Endothelial cell of umbilical vein (primary cell): Measurements from ENCODE around the gene SRBD1. TPM values are rescaled to one million over a fixed set of nuclear protein-coding genes. Genes with fewer than 3 reads are reported as not detected.

ENCODE experiments used
- BruUV-seq: library from RNA; stranded (reverse); fragments of 400-500 nt; replicated peaks from 2 replicates; lab custom pipeline; 2021; lab: Mats Ljungman, UMichigan
- CTCF ChIA-PET: fragments of 300-600, 350-600 bp; sonication (Branson Sonifier 250); formaldehyde crosslinking; loops from one replicate; lab custom pipeline; 2021; ENCODE audit warnings: antibody characterized with exemption, inconsistent platforms; lab: Charles Lee
- POLR2A ChIA-PET: fragments of 300-600, 350-600 bp; sonication (Branson Sonifier 250); formaldehyde crosslinking; loops from one replicate; lab custom pipeline; 2021; ENCODE audit warnings: antibody characterized with exemption, inconsistent platforms; lab: Charles Lee
- DNase-seq: peaks from one replicate; pipeline ENCODE4 v3.0.0-alpha.2; 2011; ENCODE audit warnings: low read depth, low spot score
- FAIRE-seq: peaks from 2 replicates; lab custom pipeline; 2011; peaks lifted over from hg19 to GRCh38; lab: Jason Lieb, UNC
- H2AFZ ChIP-seq: 2 replicates; pipeline ENCODE4 v1.6.0; 2012; ENCODE audit warnings: low read depth, low read length, control low read depth, inconsistent platforms
- H3K27ac ChIP-seq: 2 replicates; pipeline ENCODE4 v1.5.1; 2011; ENCODE audit warnings: low read depth, mild to moderate bottlenecking, control low read depth, low read length, moderate library complexity; ENCODE audit not compliant: insufficient read depth
- H3K27me3 ChIP-seq, 2 experiments: 2 replicates each; pipeline versions ENCODE4 v1.6.0 to v1.6.1; 2011; ENCODE audit warnings: low read length in 2 of 2, mixed read lengths in 1 of 2; ENCODE audit not compliant: control insufficient read depth in 2 of 2, insufficient read depth in 2 of 2
- H3K36me3 ChIP-seq, 2 experiments: 2 replicates in 1 of 2; 3 replicates in 1 of 2; pipeline ENCODE4 v1.5.1; 2011; ENCODE audit warnings: low read length in 2 of 2, mild to moderate bottlenecking in 1 of 2, moderate library complexity in 1 of 2; ENCODE audit not compliant: control insufficient read depth in 2 of 2, insufficient read depth in 2 of 2; ENCODE audit errors: extremely low read depth in 1 of 2
- H3K4me1 ChIP-seq: 3 replicates; pipeline ENCODE4 v1.5.1; 2011; ENCODE audit warnings: mild to moderate bottlenecking, low read length; ENCODE audit not compliant: control insufficient read depth, insufficient read depth; ENCODE audit errors: extremely low read depth
- H3K4me2 ChIP-seq: 2 replicates; pipeline ENCODE4 v1.6.1; 2011; ENCODE audit warnings: low read length, control low read depth, mixed read lengths; ENCODE audit not compliant: insufficient read depth
- H3K4me3 ChIP-seq, 3 experiments: fragments of 200-600 bp in 1 of 3; sonication (generic), shearing (Covaris generic) in 1 of 3; replicated peaks in 1 of 3; 2 replicates each; pipeline ENCODE4 v1.5.1; 2011 to 2016; ENCODE audit warnings: control low read depth in 3 of 3, low read length in 3 of 3, mild to moderate bottlenecking in 2 of 3, inconsistent platforms in 1 of 3, low read depth in 1 of 3, moderate library complexity in 1 of 3; ENCODE audit not compliant: insufficient read depth in 1 of 3
- H3K79me2 ChIP-seq: 2 replicates; pipeline ENCODE4 v1.6.0; 2012; ENCODE audit warnings: low read length, inconsistent platforms; ENCODE audit not compliant: control insufficient read depth, insufficient read depth
- H3K9ac ChIP-seq: replicated peaks from 2 replicates; pipeline ENCODE3; 2011; ENCODE audit warnings: low read length, control low read depth; ENCODE audit not compliant: insufficient read depth; ENCODE audit errors: extremely low read depth
- H3K9me1 ChIP-seq: replicated peaks from 3 replicates; pipeline ENCODE4 v1.6.0; 2011; ENCODE audit warnings: mild to moderate bottlenecking, low read length; ENCODE audit not compliant: control insufficient read depth, insufficient read depth; ENCODE audit errors: extremely low read depth
- H3K9me3 ChIP-seq: replicated peaks from 2 replicates; pipeline ENCODE4 v1.5.1; 2012; ENCODE audit warnings: low read length, inconsistent platforms; ENCODE audit not compliant: control insufficient read depth, insufficient read depth
- H4K20me1 ChIP-seq: replicated peaks from 2 replicates; pipeline ENCODE3; 2011; ENCODE audit warnings: mild to moderate bottlenecking, low read length; ENCODE audit not compliant: control insufficient read depth, insufficient read depth; ENCODE audit errors: extremely low read depth
- EZH2 ChIP-seq: IDR thresholded peaks from 2 replicates; pipeline ENCODE4 v1.6.1; 2012; ENCODE audit warnings: borderline replicate concordance, low read depth, mild to moderate bottlenecking, moderate library complexity, low read length, inconsistent platforms; ENCODE audit not compliant: severe bottlenecking
- FOS ChIP-seq: IDR thresholded peaks from 2 replicates; pipeline ENCODE4 v1.6.1; 2011; ENCODE audit warnings: mild to moderate bottlenecking, low read length, moderate library complexity, borderline replicate concordance; ENCODE audit not compliant: insufficient read depth
- GATA2 ChIP-seq: IDR thresholded peaks from 2 replicates; pipeline ENCODE4 v1.7.0; 2011; ENCODE audit warnings: low read depth, mild to moderate bottlenecking, moderate library complexity, mixed read lengths, low read length; ENCODE audit not compliant: insufficient read length, insufficient read depth
- JUN ChIP-seq: IDR thresholded peaks from 2 replicates; pipeline ENCODE4 v1.6.1; 2011; ENCODE audit warnings: borderline replicate concordance, low read depth; ENCODE audit not compliant: insufficient read length, insufficient read depth
- MYC ChIP-seq: IDR thresholded peaks from one replicate; pipeline ENCODE4 v1.6.1; 2011; ENCODE audit warnings: mild to moderate bottlenecking, low read depth, low read length
- POLR2A ChIP-seq: IDR thresholded peaks from 2 replicates; pipeline ENCODE4 v1.6.1; 2012; ENCODE audit warnings: low read depth, mild to moderate bottlenecking, control low read depth, low read length
- POLR2AphosphoS5 ChIP-seq: IDR thresholded peaks from 2 replicates; pipeline ENCODE4 v1.6.1; 2012; ENCODE audit warnings: low read depth, mild to moderate bottlenecking, control low read depth, low read length, moderate library complexity; ENCODE audit not compliant: insufficient read depth
- dilution Hi-C: fragments of 300-500 bp; cut with MboI; formaldehyde crosslinking; loops from one replicate; pipeline ENCODE4 v1.15.0; 2019; ENCODE audit warnings: low sequenced_read_pairs; ENCODE audit not compliant: extremely low pct_ligation_motif_present
- intact Hi-C: fragments of 100-400 bp; cut with micrococcal nuclease; formaldehyde crosslinking; loops from one replicate; pipeline ENCODE4 v1.10.0; 2022
- polyA plus RNA-seq, 4 experiments: library from polyadenylated mRNA; depleted of rRNA in 3 of 4; stranded (reverse) in 3 of 4; unstranded in 1 of 4; fragments of >200 nt; gene quantifications; 2 replicates each; pipeline versions ENCODE4 v1.2.1 to v1.2.3, GENCODE V29; 2011 to 2012; ENCODE audit warnings: missing spikeins in 1 of 4
- total RNA-seq: library from RNA; stranded (reverse); gene quantifications from 2 replicates; pipeline ENCODE4 v1.2.3, GENCODE V29; 2021
- TF ChIP-seq, protein P1 (sequence below), 2 donors: IDR thresholded peaks; 1 replicate in 1 of 2; 2 replicates in 1 of 2; pipeline ENCODE4 v1.5.1; 2011; ENCODE audit warnings: low read length in 2 of 2, mild to moderate bottlenecking in 2 of 2, moderate library complexity in 2 of 2, control low read depth in 1 of 2, inconsistent platforms in 1 of 2, low read depth in 1 of 2; ENCODE audit not compliant: insufficient read depth in 1 of 2; ENCODE audit errors: extremely low read depth in 1 of 2
- TF ChIP-seq, protein P2 (sequence below): IDR thresholded peaks from 2 replicates; pipeline ENCODE4 v1.6.1; 2011; ENCODE audit not compliant: insufficient read depth, insufficient read length

The SRBD1 gene
- total and polyA plus RNA-seq, 2 donors (not counting 3 experiments of a cell fraction or from before 2014, with no cell fraction given) = 3.7 to 12.5 TPM

DNA sequence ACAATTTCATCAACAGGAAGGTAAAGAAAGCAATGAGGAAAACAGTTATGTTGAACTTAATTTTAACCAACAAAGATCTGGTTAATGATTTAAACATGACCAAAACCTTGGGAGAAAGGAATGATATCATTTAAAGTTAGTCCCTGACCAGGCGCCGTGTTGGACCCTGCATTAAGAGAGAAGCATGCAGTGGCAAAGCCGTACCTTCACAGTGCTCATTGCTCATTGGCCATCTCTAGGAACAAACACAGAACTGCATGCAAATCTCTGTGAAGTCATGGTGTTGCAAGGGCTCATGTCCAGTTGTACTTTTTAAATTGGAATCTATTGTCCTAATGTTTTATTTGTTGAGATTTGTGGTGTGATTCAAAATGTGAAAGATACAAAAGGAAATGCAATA is 12.0 kb upstream of the SRBD1 start:
- no peak for DNase-seq
- H3K27me3 ChIP-seq = peaks cover 0 to 2% of the 10 kb centered on the region in 2 experiments

More for the DNA sequence above, 12.0 kb upstream of the SRBD1 start:
- TF ChIP-seq FOS = no peak
- TF ChIP-seq EZH2 = no peak
- TF ChIP-seq POLR2AphosphoS5 = no peak
- TF ChIP-seq MYC = no peak
- no peak for TF ChIP-seq POLR2A
- TF ChIP-seq JUN = no peak
- TF ChIP-seq, protein P1, sequence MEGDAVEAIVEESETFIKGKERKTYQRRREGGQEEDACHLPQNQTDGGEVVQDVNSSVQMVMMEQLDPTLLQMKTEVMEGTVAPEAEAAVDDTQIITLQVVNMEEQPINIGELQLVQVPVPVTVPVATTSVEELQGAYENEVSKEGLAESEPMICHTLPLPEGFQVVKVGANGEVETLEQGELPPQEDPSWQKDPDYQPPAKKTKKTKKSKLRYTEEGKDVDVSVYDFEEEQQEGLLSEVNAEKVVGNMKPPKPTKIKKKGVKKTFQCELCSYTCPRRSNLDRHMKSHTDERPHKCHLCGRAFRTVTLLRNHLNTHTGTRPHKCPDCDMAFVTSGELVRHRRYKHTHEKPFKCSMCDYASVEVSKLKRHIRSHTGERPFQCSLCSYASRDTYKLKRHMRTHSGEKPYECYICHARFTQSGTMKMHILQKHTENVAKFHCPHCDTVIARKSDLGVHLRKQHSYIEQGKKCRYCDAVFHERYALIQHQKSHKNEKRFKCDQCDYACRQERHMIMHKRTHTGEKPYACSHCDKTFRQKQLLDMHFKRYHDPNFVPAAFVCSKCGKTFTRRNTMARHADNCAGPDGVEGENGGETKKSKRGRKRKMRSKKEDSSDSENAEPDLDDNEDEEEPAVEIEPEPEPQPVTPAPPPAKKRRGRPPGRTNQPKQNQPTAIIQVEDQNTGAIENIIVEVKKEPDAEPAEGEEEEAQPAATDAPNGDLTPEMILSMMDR (IDR thresholded peaks at IDR 0.05; ENCODE audit: extremely low read depth in 1 of 2, insufficient read depth in 1 of 2, low read depth in 1 of 2, low read length in 2 of 2) = no peak
- no peak for TF ChIP-seq GATA2
- TF ChIP-seq, protein P2, sequence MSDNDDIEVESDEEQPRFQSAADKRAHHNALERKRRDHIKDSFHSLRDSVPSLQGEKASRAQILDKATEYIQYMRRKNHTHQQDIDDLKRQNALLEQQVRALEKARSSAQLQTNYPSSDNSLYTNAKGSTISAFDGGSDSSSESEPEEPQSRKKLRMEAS = no peak
- Histone ChIP-seq H3K4me2 (no peak overlapping the region), H3K79me2 (no peaks in the 10 kb centered on the region), H3K4me1 (peaks cover 7% of the 10 kb centered on the region), H3K9me1 (no peaks in the 10 kb centered on the region), H3K9me3 (no peaks in the 10 kb centered on the region), H4K20me1 (no peaks in the 10 kb centered on the region), H3K36me3 (no peaks in the 10 kb centered on the region), H3K27ac (no peak overlapping the region), H3K9ac (no peak overlapping the region), H2AFZ (no peak overlapping the region), H3K4me3 (no peak overlapping the region)
- dilution Hi-C loops (no loop called here), intact Hi-C loops (no loop called here)
- POLR2A ChIA-PET = no interaction called here
- CTCF ChIA-PET = no interaction called here
- BruUV-seq = no TSS peak
- FAIRE-seq = no peak
